Measurements from ENCODE around the gene ERVK3-1. TPM values are rescaled to one million over a fixed set of nuclear protein-coding genes. Genes with fewer than 3 reads are reported as not detected.

Gene ERVK3-1
- total and polyA plus RNA-seq, 11 donors, result 12.8 to 61.1 (median 24.3) TPM

DNA sequence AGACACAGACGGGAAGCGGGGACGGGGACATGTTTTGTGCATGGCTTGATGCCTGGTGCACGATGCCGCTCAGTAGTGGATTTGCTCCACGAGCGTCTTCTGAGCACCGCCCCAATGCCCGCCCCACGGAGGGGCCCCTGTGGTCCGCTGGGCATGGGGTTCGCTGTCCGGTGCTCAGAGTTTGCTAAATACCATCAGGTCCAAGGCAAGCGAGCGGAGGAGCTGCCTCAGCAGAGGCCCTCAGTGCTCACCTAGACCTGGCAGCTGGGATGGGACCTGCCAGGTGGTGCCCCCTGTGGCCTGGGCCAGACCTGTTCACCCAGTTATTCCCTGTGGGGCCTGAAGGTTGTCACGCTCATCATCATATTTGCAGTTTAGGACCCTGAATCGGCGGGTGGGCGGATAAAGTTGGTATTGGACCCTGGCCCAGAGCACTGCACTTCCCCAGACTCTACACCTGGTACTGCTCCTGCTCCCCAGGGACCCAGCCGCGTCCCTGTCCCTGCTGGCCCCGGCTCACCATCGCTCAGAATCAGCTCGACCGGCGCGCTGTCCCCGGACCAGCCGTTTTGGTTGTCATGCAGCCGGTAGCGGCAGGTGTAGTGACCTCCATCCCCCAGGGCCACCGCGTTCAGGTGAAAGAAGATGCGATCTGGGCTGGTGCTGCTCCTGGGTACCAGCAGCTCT, 45.8 kb downstream of the ERVK3-1 start:
- Histone ChIP-seq H3K4me3 (peak overlapping the region in 4 of 12 donors; percentile 30 to 37 (median 34)), H3K4me1 (peaks cover 0 to 25% (median 14%) of the 10 kb centered on the region in 12 donors), H3K36me3 (no peaks in the 10 kb centered on the region), H3K27me3 (peaks cover 14 to 90% (median 42%) of the 10 kb centered on the region in 9 donors), H3K27ac (no peak overlapping the region), H3K9me3 (no peaks in the 10 kb centered on the region)
- TF ChIP-seq, protein P1, sequence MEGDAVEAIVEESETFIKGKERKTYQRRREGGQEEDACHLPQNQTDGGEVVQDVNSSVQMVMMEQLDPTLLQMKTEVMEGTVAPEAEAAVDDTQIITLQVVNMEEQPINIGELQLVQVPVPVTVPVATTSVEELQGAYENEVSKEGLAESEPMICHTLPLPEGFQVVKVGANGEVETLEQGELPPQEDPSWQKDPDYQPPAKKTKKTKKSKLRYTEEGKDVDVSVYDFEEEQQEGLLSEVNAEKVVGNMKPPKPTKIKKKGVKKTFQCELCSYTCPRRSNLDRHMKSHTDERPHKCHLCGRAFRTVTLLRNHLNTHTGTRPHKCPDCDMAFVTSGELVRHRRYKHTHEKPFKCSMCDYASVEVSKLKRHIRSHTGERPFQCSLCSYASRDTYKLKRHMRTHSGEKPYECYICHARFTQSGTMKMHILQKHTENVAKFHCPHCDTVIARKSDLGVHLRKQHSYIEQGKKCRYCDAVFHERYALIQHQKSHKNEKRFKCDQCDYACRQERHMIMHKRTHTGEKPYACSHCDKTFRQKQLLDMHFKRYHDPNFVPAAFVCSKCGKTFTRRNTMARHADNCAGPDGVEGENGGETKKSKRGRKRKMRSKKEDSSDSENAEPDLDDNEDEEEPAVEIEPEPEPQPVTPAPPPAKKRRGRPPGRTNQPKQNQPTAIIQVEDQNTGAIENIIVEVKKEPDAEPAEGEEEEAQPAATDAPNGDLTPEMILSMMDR (IDR thresholded peaks at IDR 0.05), result no peak
- no peak for TF ChIP-seq POLR2A (IDR thresholded peaks at IDR 0.05)
- DNase-seq (no peak), ATAC-seq (no peak)
- 60 to 71% (median 63%) methylated on average over 29 to 34 of the region's 34 CpGs for WGBS, 4 donors
- intact Hi-C loops (cut with DNase I), result no loop called here

- ATAC-seq, result no peak
- peaks cover 14 to 87% (median 39%) of the 10 kb centered on the region in 9 donors for H3K27me3 ChIP-seq
- TF ChIP-seq, protein P1 (IDR thresholded peaks at IDR 0.05), result no peak
- no peak for TF ChIP-seq POLR2A (IDR thresholded peaks at IDR 0.05)
- H3K4me3 ChIP-seq, result no peak overlapping the region
- DNase-seq, result no peak
- no peaks in the 10 kb centered on the region for H3K9me3 ChIP-seq
- intact Hi-C loops (cut with DNase I), result no loop called here
- no peaks in the 10 kb centered on the region for H3K36me3 ChIP-seq
- H3K27ac ChIP-seq, result no peak overlapping the region
- 84 to 93% (median 89%) methylated on average over 9 of the region's 9 CpGs for WGBS, 4 donors
- H3K4me1 ChIP-seq, result peaks cover 0 to 30% (median 18%) of the 10 kb centered on the region in 12 donors
Measured at GRCh38 chr19:58351558-58351878, 46.3 kb downstream of the ERVK3-1 start.

GRCh38 chr19:58351990-58352755, 47.0 kb downstream of the ERVK3-1 start:
- peaks cover 0 to 37% (median 22%) of the 10 kb centered on the region in 12 donors for H3K4me1 ChIP-seq
- intact Hi-C loops (cut with DNase I), result no loop called here
- H3K4me3 ChIP-seq, result no peak overlapping the region
- no peaks in the 10 kb centered on the region for H3K36me3 ChIP-seq
- no peak overlapping the region for H3K27ac ChIP-seq
- DNase-seq (no peak), ATAC-seq (no peak)
- H3K27me3 ChIP-seq, result peaks cover 11 to 81% (median 36%) of the 10 kb centered on the region in 9 donors
- TF ChIP-seq, protein P1 (IDR thresholded peaks at IDR 0.05), result no peak
- no peak for TF ChIP-seq POLR2A (IDR thresholded peaks at IDR 0.05)
- H3K9me3 ChIP-seq, result no peaks in the 10 kb centered on the region
- WGBS, 4 donors, result 81 to 85% (median 84%) methylated on average over 20 to 23 of the region's 23 CpGs
